Left kidney (tissue), 2 donors: ENCODE measurements around the gene ANXA1. TPM values are rescaled to one million over a fixed set of nuclear protein-coding genes. Genes with fewer than 3 reads are reported as not detected.

ENCODE experiments used
- DNase-seq: peaks from one replicate; pipeline ENCODE4 v3.0.0-alpha.2; 2013
- polyA plus RNA-seq: library from polyadenylated mRNA; unstranded; fragments of 120-200 nt; gene quantifications from one replicate; pipeline ENCODE4 v1.2.1, GENCODE V29; 2013; ENCODE audit not compliant: insufficient read length

The ANXA1 gene
- polyA plus RNA-seq, 1 donor: 29.5 TPM

DNA sequence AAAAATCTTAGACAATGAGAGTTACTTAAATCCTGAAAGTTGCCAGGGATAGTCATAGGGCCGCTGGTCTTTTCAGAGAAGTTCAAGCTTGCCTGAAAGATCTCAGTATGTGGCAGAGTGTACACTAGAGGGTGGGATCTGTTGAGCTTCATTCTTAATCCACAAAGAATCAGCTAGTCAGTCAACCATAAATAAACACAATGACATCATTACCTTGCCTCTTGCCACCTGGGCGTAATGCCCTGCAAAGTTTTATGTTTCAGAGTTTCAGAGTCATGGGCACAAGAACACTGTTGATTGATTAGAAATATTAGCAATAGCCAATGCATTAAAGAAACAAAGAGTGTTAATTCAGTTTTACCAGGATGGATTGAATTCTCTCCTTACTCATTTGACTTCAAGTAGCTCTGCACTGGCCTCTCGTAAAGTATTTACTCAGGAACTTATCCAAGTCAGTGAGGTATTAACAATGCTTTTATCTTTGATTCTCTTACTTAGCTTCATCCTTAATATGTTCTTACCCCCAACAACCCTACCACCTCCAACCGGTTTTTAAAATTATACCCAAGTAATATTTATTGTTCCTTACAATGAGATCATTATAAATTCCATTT lies 14.3 kb upstream of the ANXA1 start:
- DNase-seq: no peak

DNA sequence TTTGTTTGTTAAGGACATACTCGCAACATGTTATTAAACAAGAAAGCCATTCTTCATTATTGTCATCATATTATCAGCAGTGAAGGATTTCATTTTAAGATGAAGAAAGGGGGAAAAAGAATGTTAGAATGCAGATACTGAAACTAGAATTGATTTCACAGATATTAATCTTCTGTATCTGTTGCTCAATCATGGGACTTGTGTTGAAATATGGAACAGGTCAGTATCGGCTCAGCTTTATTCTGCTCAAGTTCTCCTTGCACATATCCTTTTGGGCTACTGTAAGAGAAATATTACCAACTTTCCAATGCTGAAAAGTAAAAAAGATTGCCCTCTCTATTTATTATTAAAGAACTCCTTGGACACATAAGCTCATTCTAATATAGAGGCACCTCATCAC lies 13.8 kb upstream of the ANXA1 start:
- no peak for DNase-seq

DNA sequence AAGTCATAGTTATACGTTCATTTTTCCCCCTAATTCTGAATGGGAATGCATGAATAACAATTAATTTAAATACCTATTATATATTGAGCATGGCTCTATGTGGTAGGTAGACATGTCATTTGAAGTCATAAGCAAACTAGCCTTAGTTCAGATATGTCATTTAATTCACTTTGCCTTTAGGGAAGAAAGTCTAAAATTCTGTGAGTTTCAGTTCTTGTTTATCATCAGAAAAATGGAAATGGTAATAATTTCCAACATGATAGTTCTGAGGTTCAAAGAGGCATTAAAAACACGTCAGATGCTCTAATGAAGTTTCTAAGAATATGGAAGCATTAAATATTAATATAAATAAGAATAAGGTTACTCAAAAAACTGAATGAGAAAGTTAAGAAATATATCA lies 13.1 kb upstream of the ANXA1 start:
- DNase-seq: no peak

DNA sequence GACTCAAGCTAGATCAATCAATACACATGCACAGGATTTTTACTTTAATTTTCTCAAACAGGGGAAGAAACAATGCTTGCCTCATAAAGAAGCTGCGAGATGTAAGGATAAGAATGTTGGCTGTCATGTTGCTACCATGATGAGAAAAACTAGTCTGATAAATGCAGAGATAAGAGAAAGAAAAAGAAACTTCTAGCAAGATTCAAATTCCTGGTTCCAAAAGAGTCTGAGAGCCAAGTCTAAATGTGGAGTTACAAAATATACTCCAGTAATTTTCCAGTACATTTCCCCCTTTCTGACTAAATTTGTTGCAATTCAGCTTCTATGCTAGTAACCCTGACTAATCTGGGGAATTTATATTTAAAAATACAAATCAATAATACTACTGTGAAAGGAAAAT lies 10.4 kb upstream of the ANXA1 start:
- DNase-seq: no peak

DNA sequence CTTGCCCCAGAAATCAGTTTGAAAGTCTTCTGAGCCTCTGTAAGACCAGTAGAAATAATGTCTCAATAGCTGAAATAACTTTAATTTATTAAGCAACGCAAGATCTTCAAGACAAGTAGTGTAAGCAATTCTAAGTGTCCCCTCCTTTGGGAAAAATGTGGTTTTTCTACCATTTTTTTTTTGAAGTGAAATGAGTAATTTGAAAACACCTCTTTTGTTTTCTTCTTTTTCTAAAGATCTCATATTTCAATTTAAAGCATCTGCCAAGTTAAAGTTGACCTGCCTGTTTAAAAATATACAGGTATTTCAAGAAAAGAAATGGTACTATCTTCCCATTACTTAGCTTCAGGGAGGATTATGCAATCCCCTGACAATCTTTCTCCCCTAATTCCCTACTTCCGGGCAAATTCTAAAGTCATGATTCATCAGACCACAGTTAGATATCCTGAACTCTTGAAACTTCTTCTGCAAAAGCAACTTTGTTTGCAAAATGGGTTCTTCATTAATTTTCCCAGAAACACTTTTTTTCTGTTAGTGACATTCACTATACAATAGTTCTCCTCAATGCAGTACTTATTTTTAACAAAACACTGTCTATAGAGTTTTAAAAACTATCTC lies 7.8 kb upstream of the ANXA1 start:
- no peak for DNase-seq

DNA sequence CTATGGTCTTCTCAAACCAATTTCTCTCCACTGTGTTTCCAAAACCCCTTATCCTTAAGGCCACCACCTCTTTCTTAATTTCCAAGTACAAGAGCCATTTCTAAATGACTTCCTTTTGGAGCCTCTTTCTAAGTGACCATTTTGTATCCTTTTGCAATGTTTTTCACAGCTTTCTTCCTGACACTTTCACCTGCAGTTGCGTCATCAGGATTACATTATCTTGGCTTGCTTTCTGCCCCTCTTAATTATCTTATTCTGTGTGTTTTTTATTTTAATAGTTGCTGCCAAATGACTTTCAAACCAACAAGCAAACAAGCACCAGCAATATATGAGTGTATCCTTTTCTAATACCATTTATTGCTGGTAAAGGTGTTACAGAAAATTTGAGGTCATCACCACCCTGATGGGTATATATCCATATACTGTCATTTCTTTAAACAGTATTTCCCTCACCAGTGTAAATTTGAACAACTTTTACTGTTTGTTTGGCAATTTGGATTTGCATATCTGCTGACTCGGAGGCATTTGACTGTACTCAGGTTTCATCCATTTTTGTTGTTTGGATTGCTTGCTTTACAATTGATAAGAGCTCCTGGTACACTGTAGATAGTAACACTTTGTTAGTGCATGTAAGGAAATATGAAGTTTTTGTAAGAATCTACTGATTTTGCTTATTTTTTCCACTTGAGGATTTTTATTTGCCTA lies 5.4 kb upstream of the ANXA1 start:
- no peak for DNase-seq

DNA sequence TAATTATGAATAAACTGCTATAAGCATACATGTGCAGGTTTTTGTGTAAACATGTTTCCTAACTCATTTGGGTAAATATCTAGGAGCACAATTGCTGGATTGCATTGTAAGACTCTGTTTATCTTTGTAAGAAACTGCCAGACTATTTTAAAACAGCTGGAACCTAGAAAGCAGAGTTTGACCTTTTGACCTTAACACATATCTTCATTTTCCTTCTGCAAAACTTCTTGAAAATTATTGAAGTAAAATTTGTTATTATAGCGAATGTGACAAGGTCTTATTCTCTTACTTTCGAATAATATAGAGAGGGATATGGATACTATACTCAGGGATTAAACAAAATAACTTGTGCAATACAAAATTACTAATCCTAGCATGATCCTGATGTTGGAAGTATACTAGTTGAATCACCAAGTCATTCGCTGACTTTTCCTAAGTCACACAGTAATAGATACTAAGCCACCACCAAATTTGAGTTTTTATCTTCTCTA lies 3.2 kb upstream of the ANXA1 start:
- no peak for DNase-seq

DNA sequence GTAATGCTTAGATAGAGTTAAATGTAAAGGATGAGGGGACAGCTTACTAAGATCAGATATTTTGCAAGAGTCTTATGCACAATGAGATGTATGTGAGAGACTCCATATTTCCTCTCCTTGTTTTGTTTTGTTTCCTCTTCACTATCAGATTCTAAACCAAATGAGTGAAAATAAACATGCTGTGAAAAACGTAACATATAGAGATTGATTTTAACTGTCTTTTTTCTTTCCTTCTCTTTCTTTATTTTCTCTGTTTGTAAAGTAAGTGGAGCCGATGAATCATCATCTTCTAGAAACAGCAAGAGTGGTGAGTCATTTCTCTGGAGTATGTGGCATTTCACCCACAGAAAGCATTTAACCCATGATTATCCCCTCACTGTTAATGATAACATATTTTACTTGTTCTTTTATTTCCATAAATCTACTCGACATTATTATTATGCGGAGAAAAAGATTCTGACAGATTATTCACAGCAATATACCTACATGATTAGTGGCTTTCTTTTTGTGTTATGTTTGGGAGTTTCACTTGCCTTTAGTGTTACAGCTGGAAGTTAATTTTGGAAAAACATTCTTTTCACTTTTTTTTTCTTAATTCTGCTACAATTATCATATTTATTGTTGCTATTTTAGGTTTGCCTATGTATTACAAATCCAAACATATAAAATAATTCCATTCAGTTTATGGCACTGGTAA lies 2.1 kb upstream of the ANXA1 start:
- DNase-seq: no peak

DNA sequence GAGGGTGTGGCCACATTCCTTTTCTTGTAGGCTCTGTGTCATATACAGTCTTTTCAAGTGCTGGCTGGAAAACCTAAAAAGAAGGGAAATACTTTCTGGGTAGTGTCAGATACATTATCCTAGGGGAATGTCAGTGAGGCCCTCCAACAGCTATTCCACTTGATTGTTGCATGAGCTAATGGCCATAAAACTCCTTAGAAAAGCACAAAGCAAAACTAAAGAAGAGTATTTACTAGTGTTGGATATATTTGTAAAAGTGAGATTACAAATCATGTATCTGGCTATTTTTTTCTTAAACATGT lies 829 bp downstream of the ANXA1 start:
- no peak for DNase-seq

DNA sequence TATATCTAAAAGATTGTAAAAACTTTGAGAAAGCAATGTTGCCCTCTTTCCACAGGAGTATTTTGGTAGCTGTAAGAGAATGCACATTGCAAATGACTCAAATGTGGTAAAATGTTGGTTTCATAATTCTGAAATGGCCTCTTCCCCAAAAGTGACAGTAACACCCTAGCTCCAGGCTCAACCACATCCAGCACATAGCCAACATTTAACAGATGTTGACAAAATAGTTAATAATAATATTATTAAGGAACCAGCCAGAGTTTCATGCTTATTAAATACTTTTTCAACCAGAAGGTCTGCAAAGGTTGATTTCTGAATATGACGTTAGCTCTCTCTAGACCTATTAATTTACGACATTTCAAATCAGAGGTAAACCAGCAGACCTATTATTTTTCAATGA lies 1.3 kb downstream of the ANXA1 start:
- no peak for DNase-seq

DNA sequence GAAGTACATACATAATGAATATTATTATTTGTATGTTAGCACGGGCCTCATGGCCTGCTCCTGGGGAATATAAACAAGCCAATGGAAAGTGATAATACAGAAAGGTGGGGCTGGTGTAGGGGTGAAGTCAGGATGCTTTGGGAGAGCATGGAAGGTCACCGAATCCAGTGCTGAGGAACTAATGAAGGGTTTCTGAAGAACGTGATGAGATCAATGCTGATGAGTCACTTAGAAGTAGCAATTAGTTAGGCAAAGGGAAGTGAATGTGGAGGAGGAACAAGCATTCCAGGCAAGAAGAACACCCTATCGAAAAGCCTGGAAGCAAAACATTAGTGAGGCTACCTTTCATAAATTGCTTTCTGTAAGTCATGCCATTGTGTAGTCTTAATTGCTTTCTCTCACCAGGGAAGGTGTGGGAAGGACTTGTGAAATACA lies 2.1 kb downstream of the ANXA1 start:
- DNase-seq: no peak

DNA sequence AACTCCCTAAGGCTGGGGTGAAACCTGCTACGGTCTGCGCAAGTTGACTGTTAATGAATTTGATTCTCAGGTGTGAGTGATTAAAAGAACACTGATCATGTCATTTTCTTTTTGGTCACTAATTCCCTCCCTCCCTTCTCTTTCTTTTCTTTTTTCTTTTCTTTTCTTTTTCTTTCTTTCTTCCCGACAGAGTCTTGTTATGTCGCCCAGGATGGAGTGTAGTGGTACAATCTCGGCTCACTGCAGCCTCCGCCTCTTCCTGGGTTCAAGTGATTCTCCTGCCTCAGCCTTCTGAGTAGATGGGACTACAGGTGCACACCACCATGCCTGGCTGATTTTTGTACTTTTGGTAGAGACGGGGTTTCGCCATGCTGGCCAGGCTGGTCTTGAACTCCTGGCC lies 2.6 kb downstream of the ANXA1 start:
- DNase-seq: no peak

DNA sequence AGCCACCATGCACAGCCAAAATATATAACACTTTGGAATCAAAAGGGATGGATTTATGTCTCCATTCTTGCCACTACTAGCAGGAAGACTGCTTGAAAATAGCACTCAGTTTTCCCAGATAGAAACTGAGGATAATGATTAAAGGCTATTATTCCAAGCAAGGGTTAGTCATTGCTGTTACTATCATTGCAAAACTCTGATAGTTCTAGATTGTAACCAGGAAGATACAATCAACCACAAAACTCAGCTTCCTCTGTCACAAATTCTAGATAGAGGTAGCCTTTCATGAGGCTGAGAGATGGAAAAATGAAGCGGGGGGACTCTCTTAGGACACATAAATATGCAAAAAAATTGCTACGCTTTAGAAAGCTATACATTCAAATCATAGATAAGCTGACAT lies 3.1 kb downstream of the ANXA1 start:
- no peak for DNase-seq

DNA sequence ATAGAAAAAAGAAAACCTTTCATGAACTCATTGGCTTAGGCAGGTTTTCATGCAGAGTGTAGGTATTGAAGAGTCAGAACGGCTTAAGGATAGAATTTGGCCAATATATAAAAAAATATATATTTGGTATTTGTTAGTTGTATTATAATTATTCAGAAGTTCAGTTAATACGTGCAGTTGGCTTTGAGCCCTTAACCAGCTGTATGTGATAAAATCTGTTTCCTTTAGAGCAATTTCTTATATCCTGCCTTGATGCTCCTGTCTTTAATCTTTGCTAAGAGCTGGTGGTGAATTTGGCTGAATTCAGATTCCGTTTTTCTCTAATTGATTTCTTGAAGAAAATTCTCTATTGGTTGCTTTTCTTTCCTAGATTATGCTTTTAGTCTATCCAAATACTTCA lies 3.7 kb downstream of the ANXA1 start:
- no peak for DNase-seq

DNA sequence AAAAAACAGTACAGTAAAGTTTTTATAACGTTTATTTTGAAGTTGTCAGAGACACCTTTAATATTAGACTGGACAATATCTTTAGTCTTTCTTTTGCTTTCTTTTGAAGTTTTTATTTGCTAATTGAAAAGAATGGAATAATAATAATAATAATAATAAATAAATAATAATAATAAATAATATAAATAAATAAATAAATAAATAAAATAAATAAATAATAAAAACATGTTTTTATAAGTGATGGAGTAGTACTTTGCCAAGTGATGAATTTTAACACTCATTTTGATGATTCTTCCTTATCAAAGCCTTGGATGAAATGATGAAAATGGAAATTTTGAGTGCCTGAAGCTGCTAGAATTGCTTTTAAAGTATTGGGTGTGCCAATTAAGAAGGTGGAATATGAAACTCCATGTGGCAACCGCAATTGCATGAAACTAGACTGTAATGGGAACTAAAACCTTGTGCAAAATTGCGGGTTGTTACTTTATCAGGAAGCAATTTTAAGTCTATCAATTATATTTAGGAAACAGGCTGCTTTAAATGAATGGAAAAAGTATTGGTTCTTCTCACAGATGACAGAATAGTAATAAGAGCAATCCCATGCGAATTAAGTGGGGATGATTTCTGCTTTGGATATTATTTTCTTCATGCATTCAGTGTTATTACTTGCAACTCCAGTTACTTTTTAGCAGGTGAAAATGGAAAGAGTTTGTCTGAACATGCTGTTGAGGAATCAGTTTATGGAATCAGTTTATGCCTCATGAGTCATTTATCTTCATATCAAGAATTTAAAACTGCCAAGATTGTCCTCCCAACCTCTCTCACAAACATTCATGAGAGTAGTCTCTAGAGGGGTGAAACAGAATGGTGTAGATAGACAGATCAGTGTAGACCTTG lies 4.6 kb downstream of the ANXA1 start:
- no peak for DNase-seq

DNA sequence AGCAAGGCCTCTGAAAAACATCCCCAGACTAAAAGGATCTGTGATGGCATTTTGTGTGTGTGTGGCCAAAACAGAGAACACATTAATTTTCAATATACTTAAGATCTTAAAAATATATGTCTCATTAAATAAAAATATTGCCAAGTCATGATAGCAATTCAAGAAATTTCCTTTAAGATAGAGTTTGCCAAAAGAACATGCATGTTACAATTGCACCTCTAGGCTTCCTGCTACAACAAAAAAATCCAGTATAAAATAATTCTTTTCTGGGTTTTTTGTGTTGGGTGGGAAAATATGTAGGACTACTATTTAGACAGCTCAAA lies 5.2 kb downstream of the ANXA1 start:
- no peak for DNase-seq

DNA sequence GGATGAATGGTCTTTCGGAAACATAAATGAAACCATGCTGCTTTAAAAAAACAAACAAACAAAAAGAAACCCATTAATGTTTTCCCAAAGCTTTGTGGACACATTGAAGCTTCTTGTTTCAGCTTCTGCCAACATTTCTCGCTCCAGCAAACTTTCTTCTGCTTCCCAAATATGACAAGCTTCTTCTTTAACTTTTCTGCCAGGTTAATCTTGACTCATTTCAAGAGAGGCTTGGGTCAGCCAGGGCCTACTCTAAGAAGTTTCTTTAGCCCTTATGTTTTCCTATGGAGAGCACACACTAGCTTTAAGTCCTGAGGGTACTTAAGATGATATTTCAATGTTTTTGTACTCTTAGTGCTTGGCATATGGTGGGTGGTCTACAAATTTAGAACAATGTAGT lies 6.1 kb downstream of the ANXA1 start:
- no peak for DNase-seq

DNA sequence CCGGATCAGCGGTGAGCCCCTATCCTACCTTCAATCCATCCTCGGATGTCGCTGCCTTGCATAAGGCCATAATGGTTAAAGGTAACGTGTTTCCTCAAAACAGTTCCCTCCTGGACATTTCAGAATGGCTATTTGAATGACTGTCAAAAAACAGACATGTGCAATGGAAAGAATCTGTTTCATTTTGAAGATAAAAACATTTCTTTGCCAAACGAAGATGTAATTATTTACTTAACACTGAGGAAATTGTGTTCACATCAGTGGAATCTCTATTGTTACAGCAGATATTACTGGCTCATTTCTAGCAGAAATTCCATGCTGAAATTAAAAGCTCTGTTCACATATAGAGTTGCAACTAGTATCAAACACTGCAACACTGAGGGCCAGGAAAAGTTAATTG lies 7.1 kb downstream of the ANXA1 start:
- DNase-seq: no peak

DNA sequence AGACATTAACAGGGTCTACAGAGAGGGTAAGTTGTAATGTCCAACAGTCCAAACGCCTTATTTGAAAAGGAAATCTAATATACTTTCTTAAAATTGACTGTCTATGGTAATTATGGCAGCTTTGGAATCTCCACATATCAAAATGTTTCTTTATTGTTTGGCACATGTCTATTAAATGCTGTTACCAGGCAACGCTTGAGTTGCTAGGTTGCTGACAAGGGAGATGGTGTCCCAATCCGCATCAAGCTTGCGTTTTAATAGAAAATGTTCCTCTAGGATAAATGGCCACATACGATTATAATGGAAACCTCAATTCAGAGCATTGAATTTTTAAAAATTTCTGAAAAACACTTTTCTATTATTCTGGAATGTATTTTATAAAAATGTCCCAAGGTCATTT lies 9.2 kb downstream of the ANXA1 start:
- no peak for DNase-seq

DNA sequence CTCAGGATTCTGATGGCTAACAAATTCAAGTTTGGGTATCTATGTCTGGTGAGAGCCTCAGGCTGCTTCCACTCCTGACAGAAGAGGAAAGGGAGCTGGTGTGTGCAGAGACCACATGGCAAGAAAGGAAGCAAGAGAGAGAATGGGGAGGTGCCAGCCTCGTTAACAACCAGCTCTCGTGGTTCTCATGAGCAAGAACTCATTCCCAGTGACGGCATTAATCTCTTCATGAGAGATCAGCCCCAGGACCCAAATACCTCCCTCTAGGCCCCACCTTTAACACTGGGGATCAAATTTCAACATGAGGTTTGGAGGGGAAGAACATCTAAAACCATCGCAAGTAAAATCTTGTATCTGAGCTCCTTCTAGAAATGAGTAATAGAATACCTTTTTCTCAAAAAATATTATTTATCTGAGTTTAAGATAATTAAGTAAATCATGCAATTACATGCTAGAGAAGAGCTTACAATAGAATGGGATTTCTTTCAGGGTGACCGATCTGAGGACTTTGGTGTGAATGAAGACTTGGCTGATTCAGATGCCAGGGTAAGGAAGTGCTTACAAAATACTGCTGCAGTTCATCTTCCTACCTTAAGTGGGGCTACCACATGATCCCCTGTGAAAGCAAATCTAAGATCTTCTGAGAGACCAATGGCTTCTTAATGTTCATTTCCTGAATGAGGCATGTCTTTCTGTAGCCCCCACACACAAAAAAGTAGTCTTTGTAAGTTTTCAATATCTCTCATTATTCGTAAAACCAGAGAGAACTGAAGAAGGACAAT lies 11.5 kb downstream of the ANXA1 start:
- DNase-seq: no peak

DNA sequence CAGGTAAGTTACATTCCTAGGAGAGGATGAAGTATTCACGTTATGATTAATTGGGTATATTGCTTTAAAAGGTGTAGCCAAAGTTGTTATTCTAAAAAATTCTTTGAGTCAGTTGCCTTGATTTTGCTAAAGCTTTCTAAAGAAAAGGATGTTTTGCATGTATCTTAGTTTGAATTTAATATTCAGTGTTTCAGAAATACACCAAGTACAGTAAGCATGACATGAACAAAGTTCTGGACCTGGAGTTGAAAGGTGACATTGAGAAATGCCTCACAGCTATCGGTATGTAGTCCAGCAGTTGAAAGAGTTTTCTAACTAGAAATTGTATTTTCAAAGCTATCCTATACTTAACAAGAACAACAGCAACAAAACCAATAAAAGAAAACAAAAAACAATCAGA lies 14.2 kb downstream of the ANXA1 start:
- DNase-seq: no peak

DNA sequence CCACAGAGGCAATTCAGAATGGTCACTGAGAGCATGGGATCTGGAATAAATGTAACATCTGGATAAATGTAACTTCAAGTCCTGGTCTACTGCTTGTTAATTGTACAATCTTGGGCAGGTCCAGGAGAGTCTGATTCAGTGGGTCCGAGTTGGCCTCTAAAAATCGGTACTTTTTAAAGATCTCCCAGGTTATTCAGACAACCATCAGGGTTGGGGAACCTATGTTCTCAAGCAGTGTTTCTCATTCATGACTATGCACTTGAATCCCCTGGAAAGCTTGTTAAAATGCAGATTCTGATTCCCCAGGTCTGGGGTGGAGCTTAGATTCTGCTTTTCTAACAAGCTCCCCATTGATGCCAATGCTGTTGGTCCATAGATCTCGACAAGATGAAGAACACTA lies 14.8 kb downstream of the ANXA1 start:
- DNase-seq: no peak
